BE2C (cell line): ENCODE data around the gene CFDP1.

ENCODE experiments used
- DNase-seq: peaks from one replicate; pipeline ENCODE4 v3.0.0-alpha.2; 2020
- H3K27me3 ChIP-seq: fragments of 250-450 bp; sonication (Bioruptor Pico); 2 replicates; pipeline ENCODE4 v1.5.1; 2020; ENCODE audit warnings: mild to moderate bottlenecking
- H3K36me3 ChIP-seq: fragments of 250-450 bp; sonication (Bioruptor Pico); 2 replicates; pipeline ENCODE4 v1.5.1; 2020; ENCODE audit warnings: mild to moderate bottlenecking
- H3K4me1 ChIP-seq: fragments of 250-450 bp; sonication (Bioruptor Pico); 2 replicates; pipeline ENCODE4 v1.5.1; 2020
- H3K4me3 ChIP-seq: 2 replicates; pipeline ENCODE4 v1.5.1; 2011; ENCODE audit warnings: low read depth, low read length
- H3K9me3 ChIP-seq: fragments of 250-450 bp; sonication (Bioruptor Pico); 2 replicates; pipeline ENCODE4 v1.5.1; 2020
- TF ChIP-seq, protein P1 (sequence below): IDR thresholded peaks from 2 replicates; pipeline ENCODE4 v1.5.1; 2012; ENCODE audit warnings: mild to moderate bottlenecking, low read depth, low read length

CFDP1 gene

DNA sequence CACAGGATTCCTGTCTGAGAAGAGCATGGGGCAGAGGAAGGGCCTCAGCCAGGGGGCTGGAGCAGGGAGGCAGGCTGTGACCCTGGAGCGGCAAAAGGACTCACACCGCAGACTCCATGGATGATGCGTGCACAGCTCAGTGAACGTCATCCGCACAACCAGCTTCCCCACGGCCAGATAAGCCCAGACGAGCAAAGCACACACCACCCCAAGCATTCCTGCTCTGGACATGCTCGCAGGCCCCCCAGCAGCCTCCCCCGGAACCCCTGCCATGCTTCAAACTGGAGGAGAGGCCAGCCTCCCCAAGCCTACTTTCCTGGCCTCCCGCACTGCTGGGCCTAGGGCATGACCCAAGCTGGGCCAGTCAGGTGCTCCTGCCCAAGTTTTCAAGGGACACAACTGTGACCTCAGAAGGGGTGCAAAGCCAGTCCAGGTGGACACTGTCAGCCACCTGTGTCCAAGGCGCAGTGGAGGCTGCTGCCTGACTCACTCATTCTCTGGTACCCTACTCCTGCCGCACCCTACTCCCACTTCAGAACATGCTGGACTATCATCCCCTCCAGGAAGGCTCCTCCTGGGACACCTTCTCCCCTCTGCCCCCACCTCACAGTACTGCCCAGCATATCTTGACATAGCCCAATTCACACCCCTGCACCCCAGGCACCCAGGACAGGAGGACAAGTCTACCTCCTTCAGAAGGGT, 186.6 kb downstream of the CFDP1 start:
- DNase-seq = no peak
- peaks cover 3% of the 10 kb centered on the region for H3K4me1 ChIP-seq
- H3K9me3 ChIP-seq = no peaks in the 10 kb centered on the region
- TF ChIP-seq, protein P1, sequence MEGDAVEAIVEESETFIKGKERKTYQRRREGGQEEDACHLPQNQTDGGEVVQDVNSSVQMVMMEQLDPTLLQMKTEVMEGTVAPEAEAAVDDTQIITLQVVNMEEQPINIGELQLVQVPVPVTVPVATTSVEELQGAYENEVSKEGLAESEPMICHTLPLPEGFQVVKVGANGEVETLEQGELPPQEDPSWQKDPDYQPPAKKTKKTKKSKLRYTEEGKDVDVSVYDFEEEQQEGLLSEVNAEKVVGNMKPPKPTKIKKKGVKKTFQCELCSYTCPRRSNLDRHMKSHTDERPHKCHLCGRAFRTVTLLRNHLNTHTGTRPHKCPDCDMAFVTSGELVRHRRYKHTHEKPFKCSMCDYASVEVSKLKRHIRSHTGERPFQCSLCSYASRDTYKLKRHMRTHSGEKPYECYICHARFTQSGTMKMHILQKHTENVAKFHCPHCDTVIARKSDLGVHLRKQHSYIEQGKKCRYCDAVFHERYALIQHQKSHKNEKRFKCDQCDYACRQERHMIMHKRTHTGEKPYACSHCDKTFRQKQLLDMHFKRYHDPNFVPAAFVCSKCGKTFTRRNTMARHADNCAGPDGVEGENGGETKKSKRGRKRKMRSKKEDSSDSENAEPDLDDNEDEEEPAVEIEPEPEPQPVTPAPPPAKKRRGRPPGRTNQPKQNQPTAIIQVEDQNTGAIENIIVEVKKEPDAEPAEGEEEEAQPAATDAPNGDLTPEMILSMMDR = no peak
- 0 out of 2 replicates have a peak, but pooled peaks cover 3% of the 10 kb centered on the region for H3K36me3 ChIP-seq
- H3K27me3 ChIP-seq = no peaks in the 10 kb centered on the region
- no peak overlapping the region for H3K4me3 ChIP-seq

DNA sequence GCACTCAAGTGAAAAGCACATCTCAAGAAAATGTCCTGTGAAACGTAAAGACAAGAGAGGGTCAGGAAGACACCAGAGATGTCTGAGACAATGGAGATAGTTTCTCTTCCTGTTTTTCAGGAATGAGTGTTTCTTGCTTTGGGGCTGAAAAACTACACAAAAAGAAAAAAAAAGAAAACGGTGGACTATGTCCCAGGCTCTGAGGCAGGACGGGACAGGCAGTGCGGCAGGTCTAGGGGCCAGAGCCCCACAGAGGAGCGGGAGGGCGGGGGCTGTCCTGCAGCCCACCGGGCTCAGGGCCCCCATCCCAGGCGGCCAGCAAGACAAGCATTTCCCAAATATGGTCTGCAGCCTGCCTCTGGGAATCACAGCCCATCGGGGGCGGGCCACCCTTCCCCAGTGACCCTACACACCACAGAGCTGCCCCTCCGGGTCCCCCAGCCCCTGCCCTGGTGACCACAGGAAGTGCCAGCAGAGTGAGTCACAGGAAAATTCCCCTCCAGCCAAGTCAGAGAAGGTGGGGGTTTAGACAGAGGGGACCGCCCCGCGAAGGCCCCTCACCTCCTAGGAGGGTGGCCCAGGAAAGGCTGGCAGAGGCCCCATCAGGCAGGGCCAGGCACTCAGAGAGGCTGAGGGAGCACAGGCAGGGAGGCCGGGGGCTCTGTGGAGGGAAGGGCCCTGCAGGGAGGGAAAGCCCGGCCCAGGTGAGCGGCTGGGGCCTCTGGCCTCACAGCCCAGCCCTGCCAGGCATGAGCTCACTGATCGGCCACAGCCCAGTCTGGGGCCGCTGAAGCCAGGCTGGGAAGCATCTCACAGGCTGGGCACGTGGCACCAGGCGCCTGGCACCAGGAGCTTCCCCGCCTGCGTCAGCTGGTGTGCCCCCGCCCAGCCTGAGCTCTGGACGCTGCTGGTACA, 188.2 kb downstream of the CFDP1 start:
- Histone ChIP-seq H3K9me3 (no peaks in the 10 kb centered on the region), H3K36me3 (0 out of 2 replicates have a peak, but pooled peaks cover 3% of the 10 kb centered on the region), H3K4me1 (peaks cover 3% of the 10 kb centered on the region), H3K27me3 (no peaks in the 10 kb centered on the region), H3K4me3 (no peak overlapping the region)
- DNase-seq = peak; percentile 54
- TF ChIP-seq, protein P1 = no peak

DNA sequence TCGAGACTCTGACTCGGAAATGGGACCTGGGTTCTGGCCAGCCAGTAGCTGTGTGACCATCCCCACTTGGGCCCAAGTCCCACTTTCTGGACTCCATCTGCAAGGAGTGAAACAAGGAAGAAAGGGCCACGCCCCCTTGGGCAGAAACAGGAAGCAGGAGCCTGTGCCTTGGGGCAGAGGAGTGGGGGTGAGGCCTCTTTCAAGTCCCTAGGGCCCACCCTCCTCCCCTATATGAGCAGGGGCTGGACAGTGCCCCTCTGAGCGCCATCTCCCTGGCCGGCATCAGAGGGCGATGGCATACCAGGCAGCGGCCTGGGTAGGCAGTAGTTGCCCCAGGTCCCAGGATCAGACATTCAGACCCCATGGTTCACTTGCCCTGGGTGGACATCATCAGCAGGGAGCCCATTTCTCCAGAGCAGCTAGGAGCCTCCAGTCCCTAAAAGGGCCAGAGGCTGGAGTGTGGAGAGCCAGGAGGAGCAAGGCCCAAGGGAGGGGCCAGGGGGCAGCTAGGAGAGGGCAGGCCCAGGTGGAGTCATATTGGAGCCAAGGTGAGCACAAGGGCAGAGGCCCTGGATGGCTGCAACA, 189.0 kb downstream of the CFDP1 start:
- H3K36me3 ChIP-seq = 0 out of 2 replicates have a peak, but pooled peaks cover 3% of the 10 kb centered on the region
- no peak overlapping the region for H3K4me3 ChIP-seq
- no peaks in the 10 kb centered on the region for H3K27me3 ChIP-seq
- peaks cover 4% of the 10 kb centered on the region for H3K4me1 ChIP-seq
- no peak for DNase-seq
- no peaks in the 10 kb centered on the region for H3K9me3 ChIP-seq
- TF ChIP-seq, protein P1 = 0 out of 2 replicates have a peak, but pooled peaks have one; percentile 15
